ENCODE data around the gene IPO11.

GRCh38 chr5:62564101-62564500, 151.5 kb downstream of the IPO11 start:
- TF ChIP-seq CTCF (IDR thresholded peaks at IDR 0.05) (no peak), EP300 (IDR thresholded peaks at IDR 0.05) (no peak), POLR2A (IDR thresholded peaks at IDR 0.05) (no peak)
